Stimulated activated CD8-positive, alpha-beta memory T cell treated with anti-CD3 and anti-CD28 coated beads, Interleukin-15, amount 100 ng/mL, for 4 hours (primary cell): ENCODE data around the gene PLCH2.
"Not testable (repeated sequence)": the region's sequence is repeated elsewhere in the genome, so short reads cannot be mapped to it uniquely, and the experiment has no call there.

Experiments
- DNase-seq, 2 donors: peaks; one replicate each; pipeline ENCODE4 v3.0.0-alpha.2; 2020; ENCODE audit warnings: low read depth in 2 of 2

The PLCH2 gene

DNA sequence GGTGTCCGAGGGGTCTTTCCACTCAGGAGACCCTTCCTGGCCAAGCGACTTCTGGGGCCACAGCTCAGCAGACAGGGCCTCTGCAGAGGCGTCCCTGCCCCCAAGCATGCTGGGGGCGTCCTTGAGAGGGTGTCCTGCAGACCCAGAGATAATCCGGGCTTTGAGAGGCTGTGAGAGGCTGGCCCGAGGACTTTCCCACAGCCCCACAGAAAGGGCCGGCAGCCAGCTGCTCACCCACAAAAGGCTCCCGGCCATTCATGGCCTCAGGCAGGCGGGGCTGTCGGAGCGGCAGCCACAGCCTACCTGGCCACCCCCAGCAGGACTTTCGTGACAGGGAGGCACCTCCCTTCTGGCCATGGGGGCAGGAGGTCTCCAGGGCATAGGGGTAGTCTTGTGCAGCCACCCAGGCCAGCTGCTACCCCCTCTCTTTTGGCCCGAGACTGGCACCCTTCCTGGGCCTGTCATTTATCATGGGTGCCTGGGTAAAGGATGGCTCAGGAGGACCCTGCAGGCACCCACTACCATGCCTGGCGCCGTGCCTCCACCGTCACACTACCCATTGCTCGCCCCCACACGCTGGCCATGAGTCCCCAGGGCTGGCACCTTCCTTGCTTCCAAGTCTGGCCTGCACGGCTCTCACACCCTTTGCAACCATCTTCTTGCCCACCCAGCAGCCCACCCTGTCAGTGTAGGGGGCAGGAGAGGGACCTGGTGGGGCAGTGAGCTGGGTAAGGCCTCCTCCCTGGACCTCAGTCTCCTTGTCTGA, 69.0 kb downstream of the PLCH2 start:
- DNase-seq, result no peak

DNA sequence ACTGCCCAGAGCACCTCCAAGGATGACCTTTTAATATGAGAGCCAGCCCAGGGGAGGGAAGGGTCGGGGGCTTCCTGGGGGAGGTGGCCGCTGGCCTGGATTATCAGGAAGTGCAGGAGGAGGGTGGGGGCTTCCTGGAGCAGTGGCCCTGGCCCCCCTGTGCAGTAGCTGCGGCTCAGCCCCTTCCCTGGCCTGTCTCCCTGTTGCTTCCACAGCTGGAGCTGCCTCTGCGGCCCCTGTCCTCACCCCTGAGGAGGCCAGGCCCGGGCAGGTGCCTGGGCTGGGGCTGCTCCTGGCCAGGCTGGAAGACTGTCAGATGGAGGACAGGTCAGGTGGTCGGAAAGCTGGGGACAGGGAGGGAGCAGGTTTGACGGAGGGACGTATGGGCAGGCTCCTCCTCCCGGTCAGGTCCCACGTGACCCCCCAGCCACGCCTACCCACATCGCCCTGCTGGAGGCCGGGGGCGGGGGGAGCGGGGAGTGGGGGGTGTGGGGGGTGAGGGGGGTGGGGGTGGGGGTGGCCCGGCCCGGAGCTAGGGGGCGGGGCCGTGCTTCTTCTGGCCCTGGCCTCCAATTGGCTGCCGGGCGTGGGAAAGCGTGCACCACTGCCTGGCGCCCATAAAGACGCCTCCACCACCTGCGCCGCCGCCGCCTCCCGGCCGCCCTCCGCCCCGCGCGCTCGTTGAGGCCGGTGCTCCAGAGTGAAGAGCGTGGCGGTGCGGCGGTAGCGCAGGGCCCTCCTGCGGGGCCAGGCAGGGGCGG, 69.8 kb downstream of the PLCH2 start:
- peak; percentile 79 to 80 for DNase-seq

DNA sequence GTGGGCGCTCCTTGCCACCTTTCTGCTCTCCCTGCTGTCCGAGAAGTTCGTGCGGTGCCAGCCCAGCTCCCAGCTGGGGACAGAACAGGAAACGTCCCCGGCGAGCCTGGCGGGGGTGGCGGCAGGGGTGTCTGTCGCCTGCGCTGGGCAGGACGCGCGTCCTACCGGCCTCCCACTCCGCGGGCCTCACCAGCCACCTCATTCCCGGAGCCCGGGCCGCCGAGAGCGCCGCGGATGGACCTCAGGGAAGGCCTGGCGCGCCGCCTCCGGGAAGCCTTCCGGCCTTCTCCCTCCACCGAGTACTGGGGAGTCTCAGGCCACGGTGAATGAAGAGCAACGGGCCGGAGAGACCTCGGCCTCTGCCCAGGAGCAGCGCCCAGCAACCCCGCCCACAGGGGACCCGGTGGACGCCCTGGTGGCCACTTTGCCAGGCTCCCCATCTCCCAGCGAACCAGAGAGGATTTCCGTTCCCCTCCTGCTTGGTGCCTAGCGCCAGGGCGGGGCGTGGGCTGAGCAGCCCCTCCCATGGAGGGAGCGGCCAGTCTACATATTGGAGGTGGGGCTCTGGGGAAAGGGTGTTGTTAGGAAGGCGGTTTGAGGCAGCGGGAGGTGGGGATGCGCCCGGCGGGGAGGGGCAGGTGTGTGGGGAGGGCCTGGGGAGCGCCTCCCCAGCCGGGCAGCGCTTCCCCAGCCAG, 70.6 kb downstream of the PLCH2 start:
- peak; percentile 63 to 71 for DNase-seq

DNA sequence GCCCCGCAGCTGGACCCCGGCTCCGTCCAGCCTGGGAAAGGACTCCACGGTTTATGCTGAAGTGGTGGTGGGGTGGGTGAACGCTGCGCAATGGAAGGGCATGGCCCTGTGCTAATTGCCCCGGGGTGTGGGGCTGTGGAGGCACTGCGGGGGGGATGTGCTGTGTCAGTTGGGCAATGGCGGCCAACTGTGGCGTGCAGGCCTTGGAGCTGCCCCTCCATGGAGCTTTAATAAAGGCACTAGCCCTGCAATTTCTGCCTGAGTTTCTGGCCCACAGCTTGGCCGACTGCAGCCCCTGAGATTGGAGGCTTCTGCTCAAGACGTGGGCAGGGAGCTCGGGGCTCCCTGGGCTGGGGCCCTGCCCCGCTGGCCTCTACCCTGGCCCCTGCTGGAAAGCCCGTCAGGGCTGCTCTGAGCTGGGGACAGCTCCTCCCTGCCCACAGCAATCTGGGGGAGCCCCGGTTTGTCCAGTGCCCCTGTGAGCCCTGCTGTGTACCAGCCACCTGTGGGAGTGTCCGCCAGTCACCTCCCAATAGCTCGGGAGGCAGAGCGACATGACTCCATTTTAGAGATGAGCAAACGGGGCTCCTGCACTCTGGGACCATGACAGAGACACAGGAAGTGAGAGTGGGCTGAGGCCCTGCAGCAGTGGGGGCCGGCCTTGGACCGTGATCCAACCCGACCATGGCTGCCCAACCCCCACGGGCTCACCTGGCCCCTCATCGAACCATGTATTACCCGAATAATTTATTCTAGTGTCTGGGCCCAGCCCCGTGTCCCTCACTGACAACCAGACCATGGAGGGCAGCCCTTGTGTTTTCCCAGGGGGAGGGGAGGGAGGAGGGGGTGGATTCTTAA, 71.3 kb downstream of the PLCH2 start:
- DNase-seq, result no peak

DNA sequence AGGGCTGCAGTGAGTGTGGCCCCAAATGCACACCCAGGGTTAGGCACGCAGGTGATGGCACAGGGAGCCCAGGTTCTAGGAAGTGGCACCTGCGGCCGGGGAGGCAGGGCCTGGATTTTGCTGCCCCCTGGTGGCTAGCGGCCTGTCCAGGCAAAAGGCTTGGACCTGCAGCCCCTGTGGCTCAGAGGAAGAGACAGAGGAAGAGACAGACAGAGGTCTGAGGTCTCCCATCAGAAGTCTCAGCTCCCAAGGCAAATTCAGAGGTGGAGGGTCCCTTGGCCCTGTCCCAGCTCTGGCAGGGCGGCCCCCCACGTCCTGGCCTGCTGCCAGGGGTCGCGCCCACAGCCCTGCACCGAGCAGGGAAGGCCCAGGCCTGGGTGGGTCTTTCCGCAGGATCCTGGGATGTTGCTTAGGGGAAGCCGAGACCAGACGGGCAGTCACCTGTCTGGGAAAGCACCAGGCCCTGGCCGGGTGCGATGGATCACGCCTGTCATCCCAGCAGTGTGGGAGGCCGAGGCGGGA, 72.0 kb downstream of the PLCH2 start:
- peak; percentile 62 to 71 for DNase-seq

DNA sequence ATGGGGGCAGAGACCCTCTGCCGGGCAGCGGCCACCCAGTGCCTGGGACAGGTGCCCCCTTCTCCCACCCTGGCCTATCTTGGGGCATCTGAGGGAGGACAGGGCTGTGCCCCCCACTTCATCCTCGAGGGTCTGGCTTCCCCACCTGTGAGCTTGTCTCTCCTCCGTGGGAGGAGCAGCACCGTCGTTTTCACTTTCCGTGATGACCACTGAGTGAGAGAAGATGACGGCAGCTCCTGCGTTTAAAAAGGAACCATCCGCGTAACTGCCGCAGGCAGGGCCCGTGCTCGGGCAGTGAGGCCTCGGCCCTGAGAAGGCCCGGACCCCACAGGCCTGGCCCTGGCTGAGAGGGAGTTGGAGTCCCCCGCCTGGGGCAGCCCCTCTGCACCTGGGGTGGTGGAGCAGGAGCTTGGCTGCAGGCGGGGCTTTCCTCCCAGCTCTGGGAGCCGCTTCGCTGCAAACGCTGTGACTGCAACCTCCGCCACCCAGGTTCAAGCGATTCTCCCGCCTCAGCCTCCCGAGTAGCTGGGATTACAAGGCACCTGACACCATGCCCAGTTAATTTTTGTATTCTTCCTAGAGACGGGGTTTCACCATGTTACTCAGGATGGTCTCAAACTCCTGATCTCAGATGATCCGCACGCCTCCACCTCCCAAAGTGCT, 73.4 kb downstream of the PLCH2 start:
- DNase-seq, result not testable (repeated sequence)

DNA sequence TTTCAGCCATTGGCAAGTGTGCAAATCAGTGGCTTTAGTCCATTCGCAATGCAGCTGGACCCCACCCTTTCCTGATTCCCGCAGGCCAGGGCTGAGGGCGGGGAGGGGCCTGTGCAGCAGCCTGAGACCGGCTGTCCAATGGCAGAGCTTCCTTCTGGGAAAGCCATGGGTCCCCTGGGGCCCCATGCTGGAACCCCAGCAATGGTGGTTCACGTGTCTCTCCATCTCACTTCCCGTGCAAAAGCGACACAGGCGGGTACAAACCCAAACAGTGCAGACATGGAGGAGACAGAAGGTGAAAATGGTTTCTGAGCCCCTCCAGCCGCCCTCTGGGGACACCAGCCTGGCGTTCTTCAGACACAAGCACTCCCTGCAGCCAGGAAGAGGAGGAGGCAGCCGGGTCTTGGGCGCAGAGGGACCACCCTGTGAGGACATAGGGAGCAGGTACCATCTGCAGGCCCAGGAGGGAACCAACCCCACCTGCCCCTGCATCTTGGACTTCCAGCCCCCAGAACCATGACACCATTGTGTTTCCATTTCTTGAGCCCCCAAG, 74.3 kb downstream of the PLCH2 start:
- DNase-seq, result not testable (repeated sequence)

DNA sequence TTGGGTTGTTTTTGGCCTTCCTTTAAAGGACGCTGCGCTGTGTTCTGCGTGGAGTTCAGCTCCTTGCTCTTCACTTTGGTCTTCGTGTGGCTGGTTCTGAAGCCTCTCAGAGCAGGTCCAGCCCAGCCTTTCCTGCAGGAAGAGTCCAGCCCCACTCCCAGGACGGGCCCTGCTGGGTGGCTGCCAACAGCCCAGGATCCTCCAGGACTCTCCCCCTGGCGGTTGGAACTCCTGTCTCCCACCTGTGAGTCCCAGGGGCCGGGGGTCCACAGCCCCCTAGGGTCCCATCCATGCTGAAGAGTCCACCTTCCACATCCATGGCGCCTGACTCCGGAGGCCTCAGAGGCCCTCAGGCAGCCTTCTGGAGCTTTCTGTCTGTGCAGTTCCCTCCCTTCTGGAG, 75.5 kb downstream of the PLCH2 start:
- DNase-seq, result not testable (repeated sequence)

DNA sequence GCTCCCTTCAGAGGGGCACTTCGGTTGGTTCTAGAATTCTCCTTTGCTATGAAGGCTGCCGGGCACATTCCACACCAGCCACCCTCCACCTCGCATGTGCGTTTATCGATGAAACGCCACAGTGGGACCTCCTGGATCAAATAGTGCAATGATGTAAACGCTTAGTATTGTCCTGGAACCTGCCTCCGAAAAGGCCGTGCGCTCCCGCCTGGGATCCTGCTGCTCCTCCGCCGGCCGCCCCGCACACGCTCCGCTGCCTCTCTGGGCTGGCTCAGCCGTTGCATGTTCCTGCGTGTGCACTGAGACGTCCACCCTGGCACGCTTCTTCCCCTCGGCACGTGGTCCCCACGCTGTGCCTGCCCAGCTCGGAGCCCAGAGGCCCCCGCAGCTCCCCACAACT, 76.1 kb downstream of the PLCH2 start:
- DNase-seq, result no peak

DNA sequence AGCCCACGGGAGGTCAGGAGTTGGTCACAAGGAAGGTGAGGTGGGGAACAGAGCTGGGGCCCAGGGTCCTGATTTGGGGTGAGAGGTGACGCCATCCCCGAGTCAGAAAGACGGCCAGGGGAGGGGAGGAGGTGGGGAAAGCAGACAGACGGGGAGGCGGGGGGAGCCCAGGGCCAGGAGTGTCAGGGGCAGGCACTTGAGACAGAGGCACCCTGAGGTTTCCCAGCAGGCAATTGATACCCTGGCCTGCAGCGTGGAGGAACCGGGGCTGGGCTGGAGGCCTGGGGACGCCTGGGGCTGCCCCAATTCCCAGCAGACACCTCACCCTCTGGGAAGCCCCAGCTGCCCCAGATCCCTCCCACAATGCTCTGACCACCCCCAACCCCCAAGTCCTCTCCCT, 77.0 kb downstream of the PLCH2 start:
- DNase-seq, result not testable (repeated sequence)

DNA sequence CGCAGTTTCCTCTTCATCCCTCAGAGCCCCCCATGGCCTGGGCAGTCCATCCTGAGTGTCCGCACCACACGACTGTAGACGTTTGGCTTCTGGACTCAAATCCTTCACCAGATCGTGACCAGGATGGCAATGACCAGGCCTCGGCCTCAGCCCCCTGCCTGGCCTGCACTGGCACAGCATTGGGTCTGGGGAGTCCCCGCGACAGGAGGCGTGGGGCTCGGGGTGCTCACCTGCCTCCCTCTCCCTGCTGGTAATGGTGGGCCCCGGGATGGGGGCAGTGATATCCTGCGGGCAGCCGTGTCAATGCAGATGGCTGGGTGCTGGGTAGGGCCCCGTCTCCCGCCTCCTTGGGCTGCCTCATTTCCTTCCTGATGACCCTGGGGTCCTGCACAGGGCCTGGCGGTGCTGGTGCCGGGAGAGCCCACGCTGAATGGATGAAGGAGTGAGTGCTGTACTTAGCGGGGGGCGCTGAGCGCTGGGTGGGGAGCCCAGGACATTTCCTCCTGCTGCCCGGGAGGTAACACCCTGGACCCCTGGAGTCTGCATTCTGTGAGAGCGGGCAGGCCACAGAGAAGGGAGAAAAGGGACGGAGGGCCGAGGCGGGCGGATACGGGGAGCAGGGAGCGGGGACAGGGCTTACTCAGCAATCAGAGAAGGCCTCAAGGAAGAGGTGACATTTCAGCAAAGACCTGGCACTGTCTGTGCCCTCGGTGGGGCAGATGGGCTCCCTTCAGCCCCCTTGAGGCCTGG, 78.0 kb downstream of the PLCH2 start:
- DNase-seq, result no peak

DNA sequence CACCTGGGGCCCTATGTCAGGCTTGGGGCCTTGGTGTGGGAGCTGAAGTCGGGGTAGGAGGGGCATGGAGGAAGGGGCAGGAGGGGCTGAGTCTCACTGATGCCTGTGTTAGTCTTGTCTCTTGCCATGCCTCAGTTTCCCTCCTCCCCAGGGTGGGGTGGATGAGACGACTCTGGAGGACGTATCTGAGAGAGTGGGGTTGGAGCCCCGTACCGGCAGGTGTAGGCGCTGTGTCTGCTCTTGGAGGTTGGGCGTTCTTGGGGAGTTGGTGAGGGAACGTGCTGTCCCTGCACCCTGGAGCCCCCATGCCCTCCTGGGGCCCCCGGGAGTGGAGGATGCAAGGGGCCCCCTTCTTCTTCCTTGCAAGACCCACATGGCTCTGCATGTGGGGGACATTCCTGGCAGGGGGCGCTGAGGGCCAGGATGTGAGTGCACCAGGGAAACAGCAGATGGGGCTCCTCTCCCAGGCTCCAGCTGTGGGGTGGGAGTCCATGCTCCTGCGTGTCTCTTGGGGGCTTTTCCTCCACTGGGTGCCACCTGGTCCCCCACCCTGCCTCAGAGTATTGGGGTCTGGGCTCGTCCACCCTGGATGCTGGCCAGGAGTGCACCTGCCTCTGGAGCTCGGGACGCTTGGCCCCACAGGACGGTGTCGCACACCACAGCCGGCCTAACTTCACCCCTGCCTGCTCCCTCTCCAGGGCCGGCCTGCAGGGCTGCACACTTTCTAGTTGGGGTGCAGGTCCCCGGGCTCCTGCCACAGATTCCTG, 78.7 kb downstream of the PLCH2 start:
- DNase-seq, result no peak
